Sigmoid colon (tissue), 4 donors: ENCODE measurements around the gene MMRN1.

ENCODE experiments used
- EP300 ChIP-seq, 4 donors: sonication (generic); formaldehyde crosslinking; IDR thresholded peaks; one replicate each; pipeline ENCODE4 v1.6.1; 2017; ENCODE audit warnings: antibody characterized with exemption in 4 of 4
- POLR2A ChIP-seq, 2 donors: fragments of 450-650 bp; IDR thresholded peaks; one replicate each; pipeline ENCODE4 v1.6.1; 2016; ENCODE audit warnings: antibody characterized with exemption in 2 of 2, mild to moderate bottlenecking in 2 of 2, moderate library complexity in 2 of 2
- POLR2AphosphoS5 ChIP-seq, 4 donors: sonication (generic); formaldehyde crosslinking; IDR thresholded peaks; one replicate each; pipeline ENCODE4 v1.6.1; 2017; ENCODE audit warnings: antibody characterized with exemption in 4 of 4
- TF ChIP-seq, protein P1 (sequence below), 4 experiments: fragments of 450-650 bp in 3 of 4; fragments of 200-600 bp in 1 of 4; IDR thresholded peaks; one replicate each; pipeline ENCODE4 v1.5.1; 2016 to 2019; ENCODE audit warnings: antibody characterized with exemption in 4 of 4, mild to moderate bottlenecking in 3 of 4, moderate library complexity in 2 of 4

DNA sequence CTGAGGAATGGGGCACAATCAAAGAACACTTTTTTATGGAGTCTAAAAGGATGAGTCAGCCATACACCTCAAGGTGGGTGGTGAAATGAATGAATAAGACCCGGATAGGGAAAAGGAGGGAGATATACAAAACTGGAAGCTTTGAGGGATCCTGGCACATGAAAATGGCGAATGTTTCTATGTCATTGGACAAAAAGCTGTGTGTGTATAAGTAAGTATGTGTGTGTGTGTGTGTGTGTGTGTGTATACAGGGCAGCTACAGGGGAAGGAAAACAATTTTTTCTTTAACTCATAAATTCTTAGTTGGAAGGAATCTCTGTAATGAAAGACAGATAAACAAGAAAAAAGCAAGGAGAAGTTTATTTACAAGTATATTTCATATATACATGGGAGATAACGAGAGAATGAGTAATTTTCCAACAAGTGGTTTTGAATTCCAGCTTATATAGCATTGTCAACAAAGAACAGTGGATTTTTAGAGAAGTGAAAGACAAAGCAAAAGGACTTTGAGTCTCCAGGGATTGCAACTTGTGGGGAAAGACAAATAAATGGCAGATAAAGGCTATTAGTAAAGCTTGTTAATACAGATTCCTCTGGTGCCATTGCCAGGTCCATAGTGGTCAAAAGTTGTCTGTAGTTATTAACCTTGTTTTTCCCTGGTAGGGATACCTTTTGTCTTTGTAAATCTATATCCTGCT is 99.7 kb downstream of the MMRN1 start:
- TF ChIP-seq POLR2A (IDR thresholded peaks at IDR 0.05) (no peak), POLR2AphosphoS5 (IDR thresholded peaks at IDR 0.05) (no peak), EP300 (IDR thresholded peaks at IDR 0.05) (no peak)
- TF ChIP-seq, protein P1, sequence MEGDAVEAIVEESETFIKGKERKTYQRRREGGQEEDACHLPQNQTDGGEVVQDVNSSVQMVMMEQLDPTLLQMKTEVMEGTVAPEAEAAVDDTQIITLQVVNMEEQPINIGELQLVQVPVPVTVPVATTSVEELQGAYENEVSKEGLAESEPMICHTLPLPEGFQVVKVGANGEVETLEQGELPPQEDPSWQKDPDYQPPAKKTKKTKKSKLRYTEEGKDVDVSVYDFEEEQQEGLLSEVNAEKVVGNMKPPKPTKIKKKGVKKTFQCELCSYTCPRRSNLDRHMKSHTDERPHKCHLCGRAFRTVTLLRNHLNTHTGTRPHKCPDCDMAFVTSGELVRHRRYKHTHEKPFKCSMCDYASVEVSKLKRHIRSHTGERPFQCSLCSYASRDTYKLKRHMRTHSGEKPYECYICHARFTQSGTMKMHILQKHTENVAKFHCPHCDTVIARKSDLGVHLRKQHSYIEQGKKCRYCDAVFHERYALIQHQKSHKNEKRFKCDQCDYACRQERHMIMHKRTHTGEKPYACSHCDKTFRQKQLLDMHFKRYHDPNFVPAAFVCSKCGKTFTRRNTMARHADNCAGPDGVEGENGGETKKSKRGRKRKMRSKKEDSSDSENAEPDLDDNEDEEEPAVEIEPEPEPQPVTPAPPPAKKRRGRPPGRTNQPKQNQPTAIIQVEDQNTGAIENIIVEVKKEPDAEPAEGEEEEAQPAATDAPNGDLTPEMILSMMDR (IDR thresholded peaks at IDR 0.05) = no peak
